ENCODE results near the gene CLCA1. TPM values are rescaled to one million over a fixed set of nuclear protein-coding genes. Genes with fewer than 3 reads are reported as not detected.

The CLCA1 gene
- polyA plus RNA-seq, 2 of the 4 experiments (the other 2 are of a cell fraction): not detected

DNA sequence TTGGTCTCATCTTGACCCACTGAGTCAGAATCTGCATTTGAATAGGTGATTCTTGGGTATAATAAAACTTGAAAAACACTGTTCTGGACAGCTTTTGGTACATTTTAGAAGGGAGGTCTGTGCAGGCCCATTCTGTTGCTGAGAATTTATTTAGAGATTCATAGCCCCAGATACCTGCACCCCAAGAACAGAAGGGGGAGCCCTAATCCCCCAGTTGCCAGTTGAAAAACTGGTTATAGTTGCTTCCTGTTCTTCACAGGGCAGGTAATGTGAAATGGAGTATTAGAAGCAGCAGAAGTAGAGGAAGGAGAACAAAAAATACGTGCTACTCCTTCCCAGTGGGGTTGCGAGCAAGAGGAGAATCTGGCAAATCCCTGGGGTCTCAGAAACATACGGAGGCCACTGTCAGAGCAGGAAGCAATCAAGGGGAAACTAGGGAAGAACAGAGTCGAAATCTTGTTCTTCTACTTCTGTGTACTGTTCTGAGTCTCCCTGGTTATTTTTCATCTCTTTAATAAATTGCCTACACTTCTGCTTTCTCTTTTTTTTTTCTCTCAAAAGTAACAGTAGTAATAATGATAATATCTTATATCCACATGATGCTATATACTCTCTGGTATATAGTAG, 49.3 kb upstream of the CLCA1 start (continued):
- TF ChIP-seq, protein P1, sequence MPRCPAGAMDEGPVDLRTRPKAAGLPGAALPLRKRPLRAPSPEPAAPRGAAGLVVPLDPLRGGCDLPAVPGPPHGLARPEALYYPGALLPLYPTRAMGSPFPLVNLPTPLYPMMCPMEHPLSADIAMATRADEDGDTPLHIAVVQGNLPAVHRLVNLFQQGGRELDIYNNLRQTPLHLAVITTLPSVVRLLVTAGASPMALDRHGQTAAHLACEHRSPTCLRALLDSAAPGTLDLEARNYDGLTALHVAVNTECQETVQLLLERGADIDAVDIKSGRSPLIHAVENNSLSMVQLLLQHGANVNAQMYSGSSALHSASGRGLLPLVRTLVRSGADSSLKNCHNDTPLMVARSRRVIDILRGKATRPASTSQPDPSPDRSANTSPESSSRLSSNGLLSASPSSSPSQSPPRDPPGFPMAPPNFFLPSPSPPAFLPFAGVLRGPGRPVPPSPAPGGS (IDR thresholded peaks at IDR 0.05): no peak
- no peak for TF ChIP-seq CEBPB (IDR thresholded peaks at IDR 0.05)
- TF ChIP-seq SMC3 (IDR thresholded peaks at IDR 0.05): no peak
- TF ChIP-seq HOXA7 (CRISPR knock-in tag; IDR thresholded peaks at IDR 0.05): no peak
- TF ChIP-seq RCOR1 (IDR thresholded peaks at IDR 0.05; ENCODE audit: low read depth, low read length): no peak

DNA sequence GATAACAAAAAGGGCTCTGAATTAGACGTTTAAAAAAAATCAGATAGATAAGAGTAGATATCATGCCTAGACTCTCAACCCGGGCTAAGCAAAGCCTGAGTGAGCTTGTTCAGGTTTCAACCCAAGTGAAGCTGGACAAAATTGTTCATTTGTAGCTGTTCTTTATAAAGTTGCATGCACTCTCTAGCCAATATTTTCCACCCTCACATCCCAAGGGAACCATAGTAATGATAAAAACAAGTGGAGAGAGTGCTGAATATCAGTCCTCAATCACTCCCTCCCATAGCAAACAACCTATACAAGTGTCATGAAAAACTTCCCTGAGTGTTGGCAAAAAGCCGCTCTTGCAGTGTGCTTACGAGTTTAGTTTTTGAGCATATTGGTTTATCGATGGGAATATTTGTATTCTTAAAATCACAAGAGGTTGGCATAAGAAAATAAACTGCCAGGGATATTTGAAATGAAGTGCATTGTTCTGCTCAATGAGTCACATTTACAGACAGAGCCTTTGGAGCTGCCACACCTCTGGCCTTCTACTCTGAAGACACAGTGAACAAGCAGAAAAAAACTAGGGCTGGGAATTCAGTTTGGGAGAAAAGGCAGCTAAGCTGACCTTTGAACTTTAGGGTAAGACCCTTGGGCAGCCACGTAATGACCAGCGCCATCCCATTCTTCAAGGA, 47.0 kb upstream of the CLCA1 start:
- H3K4me1 ChIP-seq: no peaks in the 10 kb centered on the region
- ChIA-PET CTCF (no interaction called here), POLR2A (no interaction called here)
- H3K4me2 ChIP-seq: no peak overlapping the region
- DNase-seq (ENCODE audit: low read depth in 1 of 2, low spot score in 1 of 2): no peak
- H3K4me3 ChIP-seq: no peak overlapping the region
- WGBS (ENCODE audit: missing lambda C conversion rate): 51% methylated on average over 7 of the region's 7 CpGs
- no peak for TF ChIP-seq CBX2 (IDR thresholded peaks at IDR 0.05; ENCODE audit: borderline replicate concordance, low read depth)
- no peak for TF ChIP-seq ZFP36 (IDR thresholded peaks at IDR 0.05; ENCODE audit: borderline replicate concordance, partially characterized antibody)
- no peak for TF ChIP-seq BHLHE40 (IDR thresholded peaks at IDR 0.05; ENCODE audit: low read depth, low read length)
- TF ChIP-seq POLR2A (IDR thresholded peaks at IDR 0.05; ENCODE audit: low read length): no peak
- TF ChIP-seq POLR2AphosphoS2 (conservative IDR thresholded peaks at IDR 0.05; ENCODE audit: low read length): no peak
- TF ChIP-seq, protein P2, sequence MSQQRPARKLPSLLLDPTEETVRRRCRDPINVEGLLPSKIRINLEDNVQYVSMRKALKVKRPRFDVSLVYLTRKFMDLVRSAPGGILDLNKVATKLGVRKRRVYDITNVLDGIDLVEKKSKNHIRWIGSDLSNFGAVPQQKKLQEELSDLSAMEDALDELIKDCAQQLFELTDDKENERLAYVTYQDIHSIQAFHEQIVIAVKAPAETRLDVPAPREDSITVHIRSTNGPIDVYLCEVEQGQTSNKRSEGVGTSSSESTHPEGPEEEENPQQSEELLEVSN (IDR thresholded peaks at IDR 0.05; ENCODE audit: borderline replicate concordance, low read depth): no peak
- TF ChIP-seq EHMT2 (IDR thresholded peaks at IDR 0.05; ENCODE audit: low read depth): no peak
- TF ChIP-seq NFE2L2 (conservative IDR thresholded peaks at IDR 0.05; ENCODE audit: low read length): no peak
- TF ChIP-seq MAX (IDR thresholded peaks at IDR 0.05): no peak
- no peak for TF ChIP-seq HOXA7 (CRISPR knock-in tag; IDR thresholded peaks at IDR 0.05)
- TF ChIP-seq FOSB (CRISPR knock-in tag; IDR thresholded peaks at IDR 0.05): no peak
- TF ChIP-seq FOSL2 (IDR thresholded peaks at IDR 0.05): no peak
- no peak for TF ChIP-seq FOSL2 (CRISPR knock-in tag; IDR thresholded peaks at IDR 0.05)
- TF ChIP-seq ZC3H11A (IDR thresholded peaks at IDR 0.05): no peak
- no peak for TF ChIP-seq HOXB5 (CRISPR knock-in tag; IDR thresholded peaks at IDR 0.05)
- no peak for TF ChIP-seq MAZ (IDR thresholded peaks at IDR 0.05; ENCODE audit: borderline replicate concordance, low read depth, low read length)
- TF ChIP-seq NR3C1 (IDR thresholded peaks at IDR 0.05): no peak
- no peak for TF ChIP-seq EHF (CRISPR knock-in tag; IDR thresholded peaks at IDR 0.05)
- FAIRE-seq: no peak
- no peaks in the 10 kb centered on the region for H3K9me3 ChIP-seq
- no peak overlapping the region for H3K27ac ChIP-seq
- no peak for ATAC-seq

DNA sequence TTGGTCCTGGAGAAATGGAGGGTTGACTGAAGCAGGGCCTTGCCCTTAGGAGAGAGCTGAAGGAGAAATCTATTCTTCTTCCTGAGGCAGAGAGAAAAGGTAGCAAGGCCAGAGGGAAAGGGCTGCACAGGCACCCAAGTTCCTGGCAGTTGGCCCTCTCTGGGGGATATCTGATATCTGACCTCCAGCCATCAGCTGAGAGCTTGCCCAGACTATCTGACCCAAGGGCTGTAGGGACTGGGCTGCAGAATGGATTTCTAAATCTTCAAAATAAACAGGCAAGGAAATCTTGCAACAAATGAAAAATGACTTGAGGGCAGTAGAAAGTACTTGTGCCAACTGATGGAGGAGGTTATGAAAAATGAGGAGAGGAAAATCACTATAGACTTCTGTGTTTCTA, 45.3 kb upstream of the CLCA1 start:
- FAIRE-seq (no peak), ATAC-seq (no peak), DNase-seq (ENCODE audit: low read depth in 1 of 2, low spot score in 1 of 2) (no peak)
- TF ChIP-seq, protein P3, sequence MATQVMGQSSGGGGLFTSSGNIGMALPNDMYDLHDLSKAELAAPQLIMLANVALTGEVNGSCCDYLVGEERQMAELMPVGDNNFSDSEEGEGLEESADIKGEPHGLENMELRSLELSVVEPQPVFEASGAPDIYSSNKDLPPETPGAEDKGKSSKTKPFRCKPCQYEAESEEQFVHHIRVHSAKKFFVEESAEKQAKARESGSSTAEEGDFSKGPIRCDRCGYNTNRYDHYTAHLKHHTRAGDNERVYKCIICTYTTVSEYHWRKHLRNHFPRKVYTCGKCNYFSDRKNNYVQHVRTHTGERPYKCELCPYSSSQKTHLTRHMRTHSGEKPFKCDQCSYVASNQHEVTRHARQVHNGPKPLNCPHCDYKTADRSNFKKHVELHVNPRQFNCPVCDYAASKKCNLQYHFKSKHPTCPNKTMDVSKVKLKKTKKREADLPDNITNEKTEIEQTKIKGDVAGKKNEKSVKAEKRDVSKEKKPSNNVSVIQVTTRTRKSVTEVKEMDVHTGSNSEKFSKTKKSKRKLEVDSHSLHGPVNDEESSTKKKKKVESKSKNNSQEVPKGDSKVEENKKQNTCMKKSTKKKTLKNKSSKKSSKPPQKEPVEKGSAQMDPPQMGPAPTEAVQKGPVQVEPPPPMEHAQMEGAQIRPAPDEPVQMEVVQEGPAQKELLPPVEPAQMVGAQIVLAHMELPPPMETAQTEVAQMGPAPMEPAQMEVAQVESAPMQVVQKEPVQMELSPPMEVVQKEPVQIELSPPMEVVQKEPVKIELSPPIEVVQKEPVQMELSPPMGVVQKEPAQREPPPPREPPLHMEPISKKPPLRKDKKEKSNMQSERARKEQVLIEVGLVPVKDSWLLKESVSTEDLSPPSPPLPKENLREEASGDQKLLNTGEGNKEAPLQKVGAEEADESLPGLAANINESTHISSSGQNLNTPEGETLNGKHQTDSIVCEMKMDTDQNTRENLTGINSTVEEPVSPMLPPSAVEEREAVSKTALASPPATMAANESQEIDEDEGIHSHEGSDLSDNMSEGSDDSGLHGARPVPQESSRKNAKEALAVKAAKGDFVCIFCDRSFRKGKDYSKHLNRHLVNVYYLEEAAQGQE (IDR thresholded peaks at IDR 0.05): no peak
- TF ChIP-seq CHD2 (IDR thresholded peaks at IDR 0.05; ENCODE audit: low read length, partially characterized antibody) (no peak), NR3C1 (IDR thresholded peaks at IDR 0.05) (no peak), HOXA7 (CRISPR knock-in tag; IDR thresholded peaks at IDR 0.05) (no peak), HOXB13 (CRISPR knock-in tag; IDR thresholded peaks at IDR 0.05; ENCODE audit: low read depth) (no peak), TP53 (CRISPR knock-in tag; IDR thresholded peaks at IDR 0.05) (no peak), MAFK (IDR thresholded peaks at IDR 0.05; ENCODE audit: partially characterized antibody) (no peak), SMC3 (IDR thresholded peaks at IDR 0.05) (no peak), TFCP2L1 (CRISPR knock-in tag; IDR thresholded peaks at IDR 0.05) (no peak), FOSB (CRISPR knock-in tag; IDR thresholded peaks at IDR 0.05) (no peak)
- Histone ChIP-seq H3K4me3 (no peak overlapping the region), H3K4me2 (no peak overlapping the region), H3K4me1 (no peaks in the 10 kb centered on the region), H3K9me3 (no peaks in the 10 kb centered on the region), H3K27ac (no peak overlapping the region)
- CTCF ChIA-PET: no interaction called here
- POLR2A ChIA-PET: no interaction called here

Data from A549 (cell line).